IMR-90 (cell line): Measurements from ENCODE around the gene EBLN2. TPM values are rescaled to one million over a fixed set of nuclear protein-coding genes. Genes with fewer than 3 reads are reported as not detected.

Experiments
- ATAC-seq: fragments of 200-7000 bp; cut with Tn5 transposase; 2 replicates; pipeline ENCODE4 v1.9.1; 2020; ENCODE audit warnings: low read depth, mild to moderate bottlenecking, moderate library complexity
- BruUV-seq: library from RNA; stranded (reverse); fragments of 400-500 nt; replicated peaks from 2 replicates; lab custom pipeline; 2021; lab: Mats Ljungman, UMichigan
- CTCF ChIA-PET: fragments of 300-600 bp; formaldehyde crosslinking; extraction: SDS; loops from one replicate; lab custom pipeline; 2021; ENCODE audit warnings: antibody characterized with exemption; lab: Yijun Ruan, JAX
- POLR2A ChIA-PET: fragments of 300-600 bp; sonication (Branson Sonifier 250); formaldehyde crosslinking; loops from one replicate; lab custom pipeline; 2022; ENCODE audit warnings: antibody characterized with exemption; ENCODE audit not compliant: unreplicated experiment; lab: Charles Lee
- DNase-seq: peaks from one replicate; pipeline ENCODE4 v3.0.0; 2013
- H2AFZ ChIP-seq: replicated peaks from 2 replicates; pipeline ENCODE3; 2013; ENCODE audit warnings: low read length, mild to moderate bottlenecking; ENCODE audit not compliant: poor library complexity
- H2AK5ac ChIP-seq: 2 replicates; pipeline ENCODE4 v1.6.1; 2013; ENCODE audit warnings: low read depth, low read length, inconsistent platforms
- H2AK9ac ChIP-seq: replicated peaks from 2 replicates; pipeline ENCODE3; 2013; ENCODE audit warnings: mild to moderate bottlenecking, low read depth, low read length, moderate library complexity; ENCODE audit not compliant: poor library complexity
- H2BK120ac ChIP-seq: 2 replicates; pipeline ENCODE4 v1.6.1; 2013; ENCODE audit warnings: low read depth, low read length, inconsistent platforms
- H2BK15ac ChIP-seq: 3 replicates; pipeline ENCODE4 v1.6.1; 2013; ENCODE audit warnings: low read depth, low read length, inconsistent platforms
- H2BK20ac ChIP-seq: 2 replicates; pipeline ENCODE4 v1.6.1; 2013; ENCODE audit warnings: low read depth, mild to moderate bottlenecking, inconsistent platforms, low read length, moderate library complexity
- H2BK5ac ChIP-seq: 2 replicates; pipeline ENCODE4 v1.6.1; 2013; ENCODE audit warnings: mild to moderate bottlenecking, low read depth, low read length, inconsistent platforms; ENCODE audit not compliant: poor library complexity, severe bottlenecking
- H3K14ac ChIP-seq: replicated peaks from 2 replicates; pipeline ENCODE4 v1.6.1; 2013; ENCODE audit warnings: low read depth, low read length, inconsistent platforms
- H3K18ac ChIP-seq: 2 replicates; pipeline ENCODE4 v1.6.1; 2013; ENCODE audit warnings: low read depth, low read length, control low read depth
- H3K23ac ChIP-seq: 2 replicates; pipeline ENCODE4 v1.6.1; 2013; ENCODE audit warnings: low read depth, low read length, inconsistent platforms
- H3K27ac ChIP-seq: 2 replicates; pipeline ENCODE4 v1.5.1; 2013; ENCODE audit warnings: mild to moderate bottlenecking, control low read depth, low read length; ENCODE audit not compliant: insufficient read depth
- H3K27me3 ChIP-seq: 2 replicates; pipeline ENCODE4 v1.6.1; 2013; ENCODE audit warnings: low read length; ENCODE audit not compliant: control insufficient read depth, insufficient read depth
- H3K36me3 ChIP-seq: 2 replicates; pipeline ENCODE4 v1.6.1; 2013; ENCODE audit warnings: low read length, mixed read lengths; ENCODE audit not compliant: control insufficient read depth, insufficient read depth
- H3K4ac ChIP-seq: 2 replicates; pipeline ENCODE4 v1.6.1; 2013; ENCODE audit warnings: low read depth, low read length, inconsistent platforms
- H3K4me1 ChIP-seq: 2 replicates; pipeline ENCODE4 v1.6.1; 2013; ENCODE audit warnings: low read length, mixed read lengths; ENCODE audit not compliant: control insufficient read depth, insufficient read depth
- H3K4me2 ChIP-seq: 2 replicates; pipeline ENCODE4 v1.6.1; 2013; ENCODE audit warnings: low read depth, mild to moderate bottlenecking, control low read depth, low read length, moderate library complexity
- H3K4me3 ChIP-seq: 2 replicates; pipeline ENCODE4 v1.5.1; 2013; ENCODE audit warnings: low read depth, mild to moderate bottlenecking, control low read depth, low read length, moderate library complexity; ENCODE audit not compliant: insufficient read depth
- H3K56ac ChIP-seq: 2 replicates; pipeline ENCODE4 v1.6.1; 2013; ENCODE audit warnings: low read length, inconsistent platforms; ENCODE audit not compliant: insufficient read depth; ENCODE audit errors: extremely low read depth
- H3K79me1 ChIP-seq, 2 experiments: 2 replicates each; pipeline ENCODE4 v1.6.1; 2013; ENCODE audit warnings: low read length in 2 of 2, inconsistent platforms in 1 of 2, low read depth in 1 of 2
- H3K9ac ChIP-seq: 2 replicates; pipeline ENCODE4 v1.6.1; 2013; ENCODE audit warnings: low read depth, low read length, control low read depth
- H3K9me1 ChIP-seq: 2 replicates; pipeline ENCODE4 v1.6.1; 2013; ENCODE audit warnings: low read length, inconsistent platforms; ENCODE audit not compliant: insufficient read depth
- H3K9me3 ChIP-seq: 2 replicates; pipeline ENCODE4 v1.6.1; 2013; ENCODE audit warnings: low read length; ENCODE audit not compliant: control insufficient read depth, insufficient read depth
- H4K20me1 ChIP-seq: 2 replicates; pipeline ENCODE4 v1.6.1; 2013; ENCODE audit warnings: low read length, inconsistent platforms; ENCODE audit not compliant: insufficient read depth
- H4K5ac ChIP-seq: 2 replicates; pipeline ENCODE4 v1.6.1; 2013; ENCODE audit warnings: mild to moderate bottlenecking, low read depth, low read length, control low read depth
- H4K8ac ChIP-seq, 2 experiments: 2 replicates each; pipeline ENCODE4 v1.6.1; 2013; ENCODE audit warnings: low read depth in 2 of 2, low read length in 2 of 2, control low read depth in 1 of 2, inconsistent platforms in 1 of 2
- H4K91ac ChIP-seq: 2 replicates; pipeline ENCODE4 v1.6.1; 2013; ENCODE audit warnings: low read depth, low read length, inconsistent platforms; ENCODE audit not compliant: insufficient read depth
- RFX5 ChIP-seq: IDR thresholded peaks from 2 replicates; pipeline ENCODE4 v1.8.0; 2012; ENCODE audit warnings: low read depth, mild to moderate bottlenecking, low read length, moderate library complexity
- SMC3 ChIP-seq: fragments of 150-350 bp; IDR thresholded peaks from 2 replicates; pipeline ENCODE4 v1.6.1; 2016; ENCODE audit warnings: low read depth, mild to moderate bottlenecking, antibody characterized with exemption, low read length, moderate library complexity
- WGBS, 2 experiments: methylation state at CpG; one replicate each; pipeline versions ENCODE4 v1.1.5 to v1.1.7; 2013; ENCODE audit warnings: missing lambda C conversion rate in 2 of 2; ENCODE audit not compliant: insufficient read length in 1 of 2; ENCODE audit errors: extremely low coverage in 2 of 2; 5-methylcytosine and 5-hydroxymethylcytosine counted together
- dilution Hi-C: fragments of 300-500 bp; cut with HindIII; formaldehyde crosslinking; loops from one replicate; pipeline ENCODE4 v1.14.3; 2018; ENCODE audit warnings: low sequenced_read_pairs; ENCODE audit not compliant: unreplicated experiment
- in situ Hi-C: fragments of 300-500 bp; cut with MboI; formaldehyde crosslinking; loops from 3 replicates; pipeline ENCODE4 v1.14.3; 2019; ENCODE audit warnings: low sequenced_read_pairs, inconsistent platforms, mixed read lengths
- intact Hi-C: fragments of 100-400 bp; cut with micrococcal nuclease; formaldehyde crosslinking; loops from 2 replicates; pipeline ENCODE4 v1.10.0; 2022
- polyA plus RNA-seq, 3 experiments: library from polyadenylated mRNA; depleted of rRNA; stranded (reverse); fragments of >200 nt; gene quantifications; 2 replicates each; pipeline ENCODE4 v1.2.3, GENCODE V29; 2012; ENCODE audit warnings: low replicate concordance in 1 of 3
- total RNA-seq: library from RNA; depleted of rRNA; stranded (reverse); fragments of >200 nt; gene quantifications from 2 replicates; pipeline ENCODE4 v1.2.3, GENCODE V29; 2012
- TF ChIP-seq, protein P1 (sequence below): fragments of 150-350 bp; IDR thresholded peaks from 2 replicates; pipeline ENCODE4 v1.6.1; 2017; ENCODE audit warnings: mild to moderate bottlenecking, antibody characterized with exemption, low read length, low read depth
- TF ChIP-seq, protein P2 (sequence below): fragments of 150-350 bp; IDR thresholded peaks from 2 replicates; pipeline ENCODE4 v1.6.1; 2016; ENCODE audit warnings: low read depth, mild to moderate bottlenecking, low read length, moderate library complexity, borderline replicate concordance

The EBLN2 gene
- total and polyA plus RNA-seq, 2 of the 4 experiments (the other 2 are of a cell fraction): 2.5 to 7.7 TPM

DNA sequence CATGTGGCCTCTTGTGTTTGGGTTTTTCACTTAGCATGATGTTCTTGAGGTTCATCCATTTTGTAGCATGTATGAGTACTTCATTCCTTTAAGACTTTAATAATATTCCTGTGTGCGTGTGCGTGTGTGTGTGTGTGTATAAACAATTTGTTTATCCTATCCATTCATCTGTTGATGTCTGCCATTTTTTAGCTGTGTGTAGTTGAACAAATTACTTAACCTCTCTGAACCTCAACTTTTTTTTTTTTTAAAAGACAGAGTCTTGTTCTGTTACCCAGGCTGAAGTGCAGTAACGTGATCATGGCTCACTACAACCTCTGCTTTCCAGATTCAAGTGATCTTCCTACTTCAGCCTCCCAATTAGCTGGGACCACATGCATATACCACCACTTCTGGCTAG, 47.3 kb downstream of the EBLN2 start:
- no peaks in the 10 kb centered on the region for H3K9me1 ChIP-seq
- CTCF ChIA-PET: interaction anchor here (0.7 kb wide), 1 partner anchor 326 kb away, joined by 5 read pairs; no protein-coding TSS in a partner anchor
- H3K9ac ChIP-seq: no peak overlapping the region
- no peaks in the 10 kb centered on the region for H3K9me3 ChIP-seq
- no peak overlapping the region for H4K8ac ChIP-seq
- dilution Hi-C loops (no loop called here), intact Hi-C loops (no loop called here), in situ Hi-C loops (loop anchor here (10.0 kb wide), 1 partner anchor 736 kb away; no protein-coding TSS in a partner anchor)
- WGBS, 2 experiments: no CpG with 5 or more reads among the region's 3 CpGs
- no peak overlapping the region for H3K14ac ChIP-seq
- H3K23ac ChIP-seq: no peak overlapping the region
- H4K5ac ChIP-seq: no peak overlapping the region
- no peaks in the 10 kb centered on the region for H3K4me1 ChIP-seq
- H2BK5ac ChIP-seq: no peak overlapping the region
- H3K27me3 ChIP-seq: peaks cover 9% of the 10 kb centered on the region
- no peak for ATAC-seq
- POLR2A ChIA-PET: no interaction called here
- no peak overlapping the region for H3K4ac ChIP-seq
- no peaks in the 10 kb centered on the region for H3K36me3 ChIP-seq
- DNase-seq: no peak
- H2AK5ac ChIP-seq: no peak overlapping the region
- H3K56ac ChIP-seq: no peak overlapping the region
- TF ChIP-seq, protein P1, sequence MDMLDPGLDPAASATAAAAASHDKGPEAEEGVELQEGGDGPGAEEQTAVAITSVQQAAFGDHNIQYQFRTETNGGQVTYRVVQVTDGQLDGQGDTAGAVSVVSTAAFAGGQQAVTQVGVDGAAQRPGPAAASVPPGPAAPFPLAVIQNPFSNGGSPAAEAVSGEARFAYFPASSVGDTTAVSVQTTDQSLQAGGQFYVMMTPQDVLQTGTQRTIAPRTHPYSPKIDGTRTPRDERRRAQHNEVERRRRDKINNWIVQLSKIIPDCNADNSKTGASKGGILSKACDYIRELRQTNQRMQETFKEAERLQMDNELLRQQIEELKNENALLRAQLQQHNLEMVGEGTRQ: no peak
- no peak for TF ChIP-seq SMC3
- no peak for TF ChIP-seq RFX5
- TF ChIP-seq, protein P2, sequence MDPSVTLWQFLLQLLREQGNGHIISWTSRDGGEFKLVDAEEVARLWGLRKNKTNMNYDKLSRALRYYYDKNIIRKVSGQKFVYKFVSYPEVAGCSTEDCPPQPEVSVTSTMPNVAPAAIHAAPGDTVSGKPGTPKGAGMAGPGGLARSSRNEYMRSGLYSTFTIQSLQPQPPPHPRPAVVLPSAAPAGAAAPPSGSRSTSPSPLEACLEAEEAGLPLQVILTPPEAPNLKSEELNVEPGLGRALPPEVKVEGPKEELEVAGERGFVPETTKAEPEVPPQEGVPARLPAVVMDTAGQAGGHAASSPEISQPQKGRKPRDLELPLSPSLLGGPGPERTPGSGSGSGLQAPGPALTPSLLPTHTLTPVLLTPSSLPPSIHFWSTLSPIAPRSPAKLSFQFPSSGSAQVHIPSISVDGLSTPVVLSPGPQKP: no peak
- no peak overlapping the region for H3K18ac ChIP-seq
- H2BK15ac ChIP-seq: no peak overlapping the region
- no peak overlapping the region for H2BK120ac ChIP-seq
- H3K27ac ChIP-seq: no peak overlapping the region
- no peak overlapping the region for H4K91ac ChIP-seq
- H3K4me3 ChIP-seq: no peak overlapping the region
- H4K20me1 ChIP-seq: no peaks in the 10 kb centered on the region
- no peak overlapping the region for H3K4me2 ChIP-seq
- H2AFZ ChIP-seq: no peak overlapping the region
- H2AK9ac ChIP-seq: no peak overlapping the region
- no TSS peak for BruUV-seq
- no peaks in the 10 kb centered on the region for H3K79me1 ChIP-seq
- H2BK20ac ChIP-seq: no peak overlapping the region
